Transverse colon (tissue), 4 donors: ENCODE results near the gene TRANK1. TPM values are rescaled to one million over a fixed set of nuclear protein-coding genes. Genes with fewer than 3 reads are reported as not detected.
A peak's percentile ranks its signal among the peaks of the same experiment; 100 is the strongest.

ENCODE experiments used
- DNase-seq: peaks from one replicate; pipeline ENCODE4 v3.0.0-alpha.2; 2019
- H3K27ac ChIP-seq, 4 donors: fragments of 200-600 bp; sonication (generic); 2 replicates each; pipeline ENCODE4 v1.5.1; 2016 to 2018; ENCODE audit warnings: inconsistent platforms in 4 of 4
- H3K27me3 ChIP-seq: fragments of 200-600 bp; sonication (generic); 2 replicates; pipeline ENCODE4 v1.5.1; 2017; ENCODE audit warnings: inconsistent platforms
- H3K36me3 ChIP-seq, 4 donors: fragments of 200-600 bp; sonication (generic); 2 replicates each; pipeline ENCODE4 v1.5.1; 2017 to 2019; ENCODE audit warnings: inconsistent platforms in 4 of 4
- H3K4me1 ChIP-seq, 4 donors: fragments of 200-600 bp; sonication (generic); 2 replicates each; pipeline ENCODE4 v1.5.1; 2017 to 2020; ENCODE audit warnings: inconsistent platforms in 4 of 4
- H3K4me3 ChIP-seq, 4 donors: fragments of 200-600 bp; sonication (generic); 1 replicate in 1 of 4; 2 replicates in 3 of 4; pipeline versions ENCODE4 v1.5.1 to v1.6.1; 2017 to 2019; ENCODE audit warnings: inconsistent platforms in 4 of 4
- H3K9me3 ChIP-seq, 2 donors: fragments of 200-600 bp; sonication (generic); 2 replicates each; pipeline ENCODE4 v1.5.1; 2017 to 2019; ENCODE audit warnings: inconsistent platforms in 2 of 2
- CTCF ChIP-seq, 5 experiments: fragments of 200-600 bp in 3 of 5; fragments of 450-650 bp in 2 of 5; sonication (generic) in 3 of 5; IDR thresholded peaks; 1 replicate in 2 of 5; 2 replicates in 3 of 5; pipeline ENCODE4 v1.5.1; 2016 to 2017; ENCODE audit warnings: antibody characterized with exemption in 5 of 5, inconsistent platforms in 3 of 5, mild to moderate bottlenecking in 2 of 5, moderate library complexity in 1 of 5
- EP300 ChIP-seq: sonication (generic); formaldehyde crosslinking; IDR thresholded peaks from one replicate; pipeline ENCODE4 v1.6.1; 2017; ENCODE audit warnings: antibody characterized with exemption, low read depth
- POLR2A ChIP-seq: fragments of 450-650 bp; IDR thresholded peaks from one replicate; pipeline ENCODE4 v1.6.1; 2016; ENCODE audit warnings: antibody characterized with exemption, mild to moderate bottlenecking, moderate library complexity
- POLR2AphosphoS5 ChIP-seq, 3 donors: sonication (generic); formaldehyde crosslinking; IDR thresholded peaks; one replicate each; pipeline ENCODE4 v1.6.1; 2016; ENCODE audit warnings: antibody characterized with exemption in 3 of 3
- WGBS, 2 donors: methylation state at CpG; one replicate each; pipeline ENCODE4 v1.1.5; 2018; ENCODE audit warnings: low coverage in 1 of 2; 5-methylcytosine and 5-hydroxymethylcytosine counted together
- in situ Hi-C, 4 donors: fragments of 200-750 bp; cut with MboI; loops; one replicate each; pipeline versions ENCODE4 v1.15.0 to v1.15.1; 2017; ENCODE audit warnings: low sequenced_read_pairs in 3 of 4, low pct_ligation_motif_present in 1 of 4, low pct_unique_long_range_greater_than_20kb in 1 of 4
- intact Hi-C: fragments of 100-400 bp; cut with DNase I; formaldehyde crosslinking; loops from one replicate; pipeline ENCODE4 v1.15.1; 2023; ENCODE audit warnings: low total_unique reads
- total RNA-seq, 4 donors: library from RNA; depleted of rRNA; stranded (reverse); fragments of >200 nt; gene quantifications; one replicate each; pipeline ENCODE4 v1.1.0, GENCODE V29; 2016

TRANK1 gene
- total RNA-seq, 4 donors from 2014 or later: 91.5 to 179 (median 116) TPM

DNA sequence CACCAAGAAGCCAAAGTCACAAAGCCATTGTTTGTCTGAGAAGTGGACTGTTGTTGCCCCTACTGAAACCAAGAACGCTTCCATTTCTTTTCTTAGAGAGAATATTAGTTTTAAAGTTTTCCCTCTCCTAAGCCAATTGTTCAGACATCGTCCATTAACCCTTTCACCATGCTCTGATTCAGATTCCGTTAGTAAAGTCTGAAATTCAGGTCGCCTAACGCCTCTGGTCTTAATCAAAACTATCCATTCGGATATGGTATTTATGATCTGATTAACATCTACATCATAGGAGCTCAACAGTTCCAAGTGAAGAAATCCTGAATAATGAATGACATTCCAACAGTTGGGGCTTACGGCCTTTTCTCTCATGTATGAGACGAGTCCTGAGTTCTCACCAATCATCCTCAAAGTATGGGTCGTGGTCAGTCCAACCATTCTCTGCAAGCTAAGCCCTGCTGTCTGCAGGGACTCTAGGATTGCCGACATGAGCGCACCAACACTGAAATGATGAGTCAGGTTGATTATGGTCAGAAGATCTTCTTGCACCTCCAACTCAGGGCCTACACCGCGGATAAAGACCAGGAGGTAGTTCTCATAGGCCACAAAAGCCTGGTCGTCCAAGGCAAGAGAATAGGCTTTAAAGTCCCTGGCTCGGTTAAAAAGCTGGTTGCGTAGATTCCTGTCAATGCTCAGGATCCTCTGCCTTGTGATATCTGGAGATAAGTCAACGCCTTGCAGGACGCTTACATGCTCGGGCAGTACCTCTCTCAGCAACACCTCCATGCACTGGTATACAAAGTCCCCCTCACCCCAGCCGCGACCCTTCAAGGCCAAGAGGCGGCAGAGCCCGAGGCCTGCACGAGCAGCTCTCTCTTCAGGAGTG lies 47.3 kb upstream of the TRANK1 start:
- Histone ChIP-seq H3K4me3 (peak overlapping the region; percentile 17 to 80 (median 66)), H3K36me3 (peaks cover 0 to 9% (median 3%) of the 10 kb centered on the region in 4 donors), H3K9me3 (no peaks in the 10 kb centered on the region), H3K4me1 (peaks cover 27 to 59% (median 43%) of the 10 kb centered on the region in 4 donors), H3K27ac (peak overlapping the region; percentile 90 to 100 (median 98)), H3K27me3 (no peaks in the 10 kb centered on the region)
- in situ Hi-C loops: no loop called here
- 27 to 32% methylated on average over 10 to 24 of the region's 24 CpGs for WGBS, 2 donors
- intact Hi-C loops: no loop called here
- DNase-seq: peak; percentile 35
- no peak for TF ChIP-seq POLR2AphosphoS5 (IDR thresholded peaks at IDR 0.05)

DNA sequence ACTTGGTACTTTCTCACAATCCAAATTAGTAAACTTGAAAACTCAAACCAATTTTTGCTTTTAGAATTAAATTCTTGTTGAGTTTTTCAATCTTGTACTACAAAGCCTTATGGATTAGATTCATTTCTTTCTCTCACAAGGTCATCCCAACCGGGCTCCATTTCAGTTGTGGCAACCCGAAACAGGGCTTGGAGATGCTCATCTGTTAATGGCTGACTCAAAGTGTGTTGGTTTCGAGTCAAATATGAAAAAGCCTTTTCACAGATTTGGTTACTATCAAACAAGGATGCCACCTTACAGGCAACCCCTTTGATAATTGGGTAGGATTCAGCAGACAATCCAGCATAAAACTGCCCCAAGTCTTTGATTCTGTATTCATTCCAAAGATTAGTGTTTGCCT lies 46.3 kb upstream of the TRANK1 start:
- no peak for TF ChIP-seq POLR2AphosphoS5 (IDR thresholded peaks at IDR 0.05)
- no peak for TF ChIP-seq EP300
- TF ChIP-seq CTCF (IDR thresholded peaks at IDR 0.05): no peak
- TF ChIP-seq POLR2A: no peak
- H3K27ac ChIP-seq: peak overlapping the region; percentile 90 to 100 (median 98)
- H3K9me3 ChIP-seq: no peaks in the 10 kb centered on the region
- H3K4me3 ChIP-seq: peak overlapping the region in 1 of 4 donors; percentile 80
- in situ Hi-C loops (no loop called here), intact Hi-C loops (no loop called here)
- H3K4me1 ChIP-seq: peaks cover 27 to 59% (median 43%) of the 10 kb centered on the region in 4 donors
- 81 to 83% methylated on average over 3 of the region's 3 CpGs for WGBS, 2 donors
- H3K27me3 ChIP-seq: no peaks in the 10 kb centered on the region
- no peak for DNase-seq
- H3K36me3 ChIP-seq: peaks cover 0 to 15% (median 2%) of the 10 kb centered on the region in 4 donors

GRCh38 chr3:36989568-36989967 lies 44.7 kb upstream of the TRANK1 start:
- intact Hi-C loops: no loop called here
- TF ChIP-seq CTCF (IDR thresholded peaks at IDR 0.05) (no peak), POLR2A (no peak), POLR2AphosphoS5 (IDR thresholded peaks at IDR 0.05) (no peak), EP300 (no peak)
- DNase-seq: no peak
- H3K27me3 ChIP-seq: no peaks in the 10 kb centered on the region
- H3K4me3 ChIP-seq: peak overlapping the region in 1 of 4 donors; percentile 80
- in situ Hi-C loops: no loop called here
- H3K4me1 ChIP-seq: peaks cover 27 to 54% (median 42%) of the 10 kb centered on the region in 4 donors
- no peaks in the 10 kb centered on the region for H3K9me3 ChIP-seq
- H3K27ac ChIP-seq: no peak overlapping the region
- peaks cover 0 to 31% (median 6%) of the 10 kb centered on the region in 4 donors for H3K36me3 ChIP-seq

- Histone ChIP-seq H3K27me3 (no peaks in the 10 kb centered on the region), H3K27ac (no peak overlapping the region), H3K4me1 (peaks cover 22 to 48% (median 36%) of the 10 kb centered on the region in 4 donors), H3K9me3 (no peaks in the 10 kb centered on the region), H3K36me3 (peaks cover 0 to 33% (median 9%) of the 10 kb centered on the region in 4 donors), H3K4me3 (peak overlapping the region in 1 of 4 donors; percentile 80)
- DNase-seq: no peak
- WGBS, 2 donors: 61 to 69% methylated on average over 3 of the region's 3 CpGs
- in situ Hi-C loops: no loop called here
- intact Hi-C loops: no loop called here
- TF ChIP-seq POLR2A (no peak), CTCF (IDR thresholded peaks at IDR 0.05) (no peak), POLR2AphosphoS5 (IDR thresholded peaks at IDR 0.05) (no peak), EP300 (no peak)
Observed at GRCh38 chr3:36989005-36989404, 44.2 kb upstream of the TRANK1 start.
